Neural crest cell (in vitro differentiated cells): ENCODE results near the gene GRM8. TPM values are rescaled to one million over a fixed set of nuclear protein-coding genes. Genes with fewer than 3 reads are reported as not detected.

ENCODE experiments used
- DNase-seq: peaks from one replicate; pipeline ENCODE4 v3.0.0; 2021; ENCODE audit warnings: low read depth, mixed read lengths, low spot score
- H3K27ac Mint-ChIP-seq: one replicate; pipeline ENCODE4 v1.8.0; 2021; ENCODE audit warnings: mild to moderate bottlenecking, mixed read lengths; ENCODE audit not compliant: unreplicated experiment
- H3K27me3 Mint-ChIP-seq: 2 replicates; pipeline ENCODE4 v1.8.0; 2021; ENCODE audit warnings: low read depth, mild to moderate bottlenecking, mixed read lengths
- H3K36me3 Mint-ChIP-seq: 2 replicates; pipeline ENCODE4 v1.8.0; 2021; ENCODE audit warnings: low read depth, mild to moderate bottlenecking, mixed read lengths
- H3K4me1 Mint-ChIP-seq: 2 replicates; pipeline ENCODE4 v1.8.0; 2021; ENCODE audit warnings: mixed read lengths
- H3K4me3 Mint-ChIP-seq: one replicate; pipeline ENCODE4 v1.8.0; 2021; ENCODE audit warnings: mild to moderate bottlenecking, mixed read lengths
- H3K9me3 Mint-ChIP-seq: 2 replicates; pipeline ENCODE4 v1.8.0; 2021; ENCODE audit warnings: mixed read lengths
- total RNA-seq: library from RNA; stranded (reverse); gene quantifications from 2 replicates; pipeline ENCODE4 v1.2.1, GENCODE V29; 2021
- TF ChIP-seq, protein P1 (sequence below): fragments of 200-600 bp; sonication (generic); conservative IDR thresholded peaks from 2 replicates; pipeline ENCODE4 v1.5.0; 2021; ENCODE audit warnings: antibody characterized with exemption, mild to moderate bottlenecking

The GRM8 gene
- total RNA-seq, 1 donor from 2014 or later = 2.6 TPM

GRCh38 chr7:126720232-126720631 lies 532.5 kb downstream of the GRM8 start:
- Mint-ChIP-seq H3K27ac (no peak overlapping the region), H3K27me3 (no peaks in the 10 kb centered on the region), H3K4me3 (no peak overlapping the region), H3K9me3 (no peaks in the 10 kb centered on the region), H3K36me3 (no peaks in the 10 kb centered on the region), H3K4me1 (no peaks in the 10 kb centered on the region)
- no peak for DNase-seq
- TF ChIP-seq, protein P1, sequence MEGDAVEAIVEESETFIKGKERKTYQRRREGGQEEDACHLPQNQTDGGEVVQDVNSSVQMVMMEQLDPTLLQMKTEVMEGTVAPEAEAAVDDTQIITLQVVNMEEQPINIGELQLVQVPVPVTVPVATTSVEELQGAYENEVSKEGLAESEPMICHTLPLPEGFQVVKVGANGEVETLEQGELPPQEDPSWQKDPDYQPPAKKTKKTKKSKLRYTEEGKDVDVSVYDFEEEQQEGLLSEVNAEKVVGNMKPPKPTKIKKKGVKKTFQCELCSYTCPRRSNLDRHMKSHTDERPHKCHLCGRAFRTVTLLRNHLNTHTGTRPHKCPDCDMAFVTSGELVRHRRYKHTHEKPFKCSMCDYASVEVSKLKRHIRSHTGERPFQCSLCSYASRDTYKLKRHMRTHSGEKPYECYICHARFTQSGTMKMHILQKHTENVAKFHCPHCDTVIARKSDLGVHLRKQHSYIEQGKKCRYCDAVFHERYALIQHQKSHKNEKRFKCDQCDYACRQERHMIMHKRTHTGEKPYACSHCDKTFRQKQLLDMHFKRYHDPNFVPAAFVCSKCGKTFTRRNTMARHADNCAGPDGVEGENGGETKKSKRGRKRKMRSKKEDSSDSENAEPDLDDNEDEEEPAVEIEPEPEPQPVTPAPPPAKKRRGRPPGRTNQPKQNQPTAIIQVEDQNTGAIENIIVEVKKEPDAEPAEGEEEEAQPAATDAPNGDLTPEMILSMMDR = no peak

DNA sequence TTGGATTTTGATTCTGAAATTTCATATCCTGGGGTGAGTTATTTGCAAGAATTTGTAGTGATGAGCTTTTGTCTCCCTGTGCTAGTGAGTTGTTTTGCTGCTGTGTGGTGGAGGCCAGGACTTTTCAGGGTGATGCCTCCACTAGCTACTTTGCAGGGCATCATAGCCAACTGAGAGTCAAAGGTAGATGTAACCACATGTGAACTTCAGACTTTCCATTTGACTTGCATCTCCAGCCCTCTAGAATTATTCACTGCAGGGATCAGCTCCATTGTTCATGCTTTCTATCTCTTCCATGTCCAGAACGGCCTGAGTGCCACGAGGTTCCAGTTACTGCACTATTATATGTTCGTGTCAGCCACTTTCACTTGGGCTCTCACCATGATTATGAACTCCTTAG lies 534.3 kb downstream of the GRM8 start:
- H3K27me3 Mint-ChIP-seq = no peaks in the 10 kb centered on the region
- TF ChIP-seq, protein P1 = no peak
- H3K4me3 Mint-ChIP-seq = no peak overlapping the region
- no peak overlapping the region for H3K27ac Mint-ChIP-seq
- H3K9me3 Mint-ChIP-seq = no peaks in the 10 kb centered on the region
- no peaks in the 10 kb centered on the region for H3K4me1 Mint-ChIP-seq
- DNase-seq = no peak
- no peaks in the 10 kb centered on the region for H3K36me3 Mint-ChIP-seq

- peaks cover 3% of the 10 kb centered on the region for H3K9me3 Mint-ChIP-seq
- H3K4me1 Mint-ChIP-seq = no peaks in the 10 kb centered on the region
- TF ChIP-seq, protein P1 = no peak
- H3K36me3 Mint-ChIP-seq = no peaks in the 10 kb centered on the region
- H3K27ac Mint-ChIP-seq = no peak overlapping the region
- no peaks in the 10 kb centered on the region for H3K27me3 Mint-ChIP-seq
- no peak overlapping the region for H3K4me3 Mint-ChIP-seq
- DNase-seq = no peak
Measured at GRCh38 chr7:126716321-126716720, 536.4 kb downstream of the GRM8 start.

DNA sequence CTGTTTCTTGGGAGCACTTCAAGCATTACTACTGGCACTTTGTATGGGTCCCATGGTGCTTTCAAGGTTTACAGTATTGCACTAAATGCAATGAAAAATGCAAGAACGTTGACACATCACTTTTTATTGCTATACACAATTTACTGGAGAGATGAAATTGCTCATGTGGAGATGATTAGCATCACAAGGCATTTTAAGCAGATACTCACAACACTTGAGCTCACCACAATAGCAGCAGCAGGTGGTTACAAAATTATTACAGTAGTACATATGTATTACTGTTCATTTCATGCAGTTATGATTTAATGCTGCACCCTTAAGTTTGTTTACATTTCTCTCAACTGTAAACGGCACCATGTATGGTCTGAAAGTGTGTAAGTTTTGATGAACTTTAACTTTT lies 537.7 kb downstream of the GRM8 start:
- H3K9me3 Mint-ChIP-seq = peaks cover 8% of the 10 kb centered on the region
- H3K4me3 Mint-ChIP-seq = no peak overlapping the region
- peaks cover 3% of the 10 kb centered on the region for H3K36me3 Mint-ChIP-seq
- no peaks in the 10 kb centered on the region for H3K27me3 Mint-ChIP-seq
- no peak for DNase-seq
- TF ChIP-seq, protein P1 = no peak
- no peaks in the 10 kb centered on the region for H3K4me1 Mint-ChIP-seq
- H3K27ac Mint-ChIP-seq = no peak overlapping the region

DNA sequence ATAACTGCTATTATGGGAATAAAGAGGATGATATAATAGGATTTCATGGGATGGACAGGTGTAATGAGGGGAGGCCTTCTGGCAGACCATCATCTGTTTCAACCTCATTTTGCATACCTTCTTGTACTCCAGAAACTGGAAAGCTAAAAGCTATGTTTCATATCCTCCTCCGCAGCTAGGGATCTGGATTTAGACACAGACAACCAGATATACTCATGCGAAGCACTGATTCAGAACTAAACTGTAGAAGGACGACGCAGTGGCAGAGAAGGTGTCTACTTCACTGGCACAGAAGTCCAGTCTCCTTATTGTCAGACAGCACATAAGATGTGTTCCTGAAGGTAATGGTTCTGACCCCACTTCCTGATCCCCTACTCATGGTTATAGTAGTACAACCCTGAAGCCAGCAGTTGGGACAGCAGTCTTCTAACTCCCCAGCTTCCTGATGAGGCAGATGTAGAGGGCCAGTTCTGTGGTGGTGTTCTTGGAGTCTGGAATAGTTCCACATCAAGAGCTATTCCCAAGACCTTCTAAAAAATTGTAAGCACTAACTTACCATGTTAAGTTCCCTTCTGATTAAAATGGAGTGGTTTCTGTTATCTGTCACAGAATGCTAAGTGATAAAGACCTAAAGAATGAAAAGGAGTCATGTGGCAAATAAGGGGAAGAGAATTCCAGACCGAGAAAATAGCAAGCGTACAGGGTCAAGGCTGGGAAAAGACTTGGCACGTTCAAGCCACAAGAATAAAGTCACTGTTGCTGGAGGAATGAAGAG lies 550.3 kb downstream of the GRM8 start:
- Mint-ChIP-seq H3K36me3 (no peaks in the 10 kb centered on the region), H3K27me3 (no peaks in the 10 kb centered on the region), H3K4me1 (peaks cover 33% of the 10 kb centered on the region), H3K9me3 (no peaks in the 10 kb centered on the region), H3K27ac (no peak overlapping the region), H3K4me3 (no peak overlapping the region)
- TF ChIP-seq, protein P1 = no peak
- DNase-seq = no peak
